Measurements from ENCODE around the gene FRMD4B. TPM values are rescaled to one million over a fixed set of nuclear protein-coding genes. Genes with fewer than 3 reads are reported as not detected.

FRMD4B gene
- total RNA-seq, 4 donors from 2014 or later = 34.9 to 70.0 (median 38.5) TPM

- TF ChIP-seq, protein P1, sequence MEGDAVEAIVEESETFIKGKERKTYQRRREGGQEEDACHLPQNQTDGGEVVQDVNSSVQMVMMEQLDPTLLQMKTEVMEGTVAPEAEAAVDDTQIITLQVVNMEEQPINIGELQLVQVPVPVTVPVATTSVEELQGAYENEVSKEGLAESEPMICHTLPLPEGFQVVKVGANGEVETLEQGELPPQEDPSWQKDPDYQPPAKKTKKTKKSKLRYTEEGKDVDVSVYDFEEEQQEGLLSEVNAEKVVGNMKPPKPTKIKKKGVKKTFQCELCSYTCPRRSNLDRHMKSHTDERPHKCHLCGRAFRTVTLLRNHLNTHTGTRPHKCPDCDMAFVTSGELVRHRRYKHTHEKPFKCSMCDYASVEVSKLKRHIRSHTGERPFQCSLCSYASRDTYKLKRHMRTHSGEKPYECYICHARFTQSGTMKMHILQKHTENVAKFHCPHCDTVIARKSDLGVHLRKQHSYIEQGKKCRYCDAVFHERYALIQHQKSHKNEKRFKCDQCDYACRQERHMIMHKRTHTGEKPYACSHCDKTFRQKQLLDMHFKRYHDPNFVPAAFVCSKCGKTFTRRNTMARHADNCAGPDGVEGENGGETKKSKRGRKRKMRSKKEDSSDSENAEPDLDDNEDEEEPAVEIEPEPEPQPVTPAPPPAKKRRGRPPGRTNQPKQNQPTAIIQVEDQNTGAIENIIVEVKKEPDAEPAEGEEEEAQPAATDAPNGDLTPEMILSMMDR (IDR thresholded peaks at IDR 0.05; ENCODE audit: low read depth) = no peak
Observed at GRCh38 chr3:69352305-69353087, 33.4 kb downstream of the FRMD4B start.

DNA sequence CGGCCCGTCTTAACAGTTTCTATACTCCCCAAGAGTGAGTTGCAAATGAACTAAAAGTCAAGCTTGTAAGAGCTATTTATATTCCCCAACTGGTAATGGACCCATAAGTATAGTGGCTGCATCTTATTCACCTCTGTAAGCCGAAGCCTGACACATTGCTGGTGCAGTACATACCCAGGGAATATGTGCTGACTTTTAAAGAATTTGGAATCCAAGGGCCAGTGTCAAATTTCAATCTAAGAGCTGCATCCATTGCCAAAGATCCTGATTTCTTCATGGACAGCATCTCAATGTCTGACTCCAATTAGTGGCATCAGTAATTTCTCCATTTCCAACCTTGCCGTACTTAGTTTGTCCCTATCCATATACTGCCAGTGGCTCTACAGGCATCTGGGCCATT lies 42.0 kb downstream of the FRMD4B start:
- TF ChIP-seq, protein P1 (IDR thresholded peaks at IDR 0.05; ENCODE audit: low read depth) = no peak

GRCh38 chr3:69342074-69342473 lies 43.8 kb downstream of the FRMD4B start:
- TF ChIP-seq, protein P1 (IDR thresholded peaks at IDR 0.05; ENCODE audit: low read depth) = no peak

DNA sequence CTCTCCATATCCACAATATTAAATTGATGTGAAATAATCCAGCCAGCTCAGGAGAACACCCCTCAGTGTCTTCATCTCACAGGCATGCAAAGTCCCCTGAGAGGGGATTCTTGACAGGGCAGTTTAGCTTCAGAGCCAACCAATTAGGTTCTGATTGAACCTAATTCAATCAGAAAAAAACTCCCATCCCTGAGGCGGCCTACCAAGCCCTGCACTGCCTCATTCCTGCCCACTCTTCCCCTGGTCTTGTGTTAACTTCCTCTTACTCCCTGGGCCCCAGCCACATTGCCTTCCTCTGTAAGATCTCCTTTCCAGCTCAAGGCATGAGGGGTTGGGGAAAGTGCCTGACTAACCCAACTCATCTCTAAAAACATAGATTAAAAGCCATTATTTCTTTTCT lies 46.1 kb downstream of the FRMD4B start:
- TF ChIP-seq, protein P1 (IDR thresholded peaks at IDR 0.05; ENCODE audit: low read depth) = no peak

- TF ChIP-seq, protein P1 (IDR thresholded peaks at IDR 0.05; ENCODE audit: low read depth) = no peak
Observed at GRCh38 chr3:69338911-69339310, 47.0 kb downstream of the FRMD4B start.

GRCh38 chr3:69332934-69333333 lies 53.0 kb downstream of the FRMD4B start:
- TF ChIP-seq, protein P1 (IDR thresholded peaks at IDR 0.05; ENCODE audit: low read depth) = no peak

DNA sequence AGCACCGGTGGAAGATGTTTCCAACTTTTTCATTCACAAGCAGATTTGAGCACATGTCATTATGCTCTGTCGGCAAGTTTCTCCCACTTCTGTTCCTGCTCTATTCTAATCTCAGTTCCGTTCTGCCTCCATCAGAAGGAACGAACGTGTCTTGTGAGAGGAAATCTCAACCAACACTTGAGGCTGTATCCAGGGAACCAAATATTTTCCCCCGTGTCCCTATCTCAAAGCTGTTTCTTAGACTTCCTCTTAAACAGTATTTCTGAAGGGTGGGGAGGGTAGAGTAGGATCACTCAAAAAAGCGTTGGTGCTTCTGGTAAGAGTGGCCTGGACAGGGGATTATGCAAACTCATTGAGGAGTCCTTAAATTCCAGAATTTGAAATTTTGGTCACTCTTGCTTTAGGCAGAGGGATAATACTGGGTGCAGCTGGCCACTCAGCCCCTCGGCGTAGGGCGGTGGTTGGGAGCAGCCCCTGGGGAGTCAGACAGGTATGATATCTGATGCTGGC lies 54.9 kb downstream of the FRMD4B start:
- TF ChIP-seq, protein P1 (IDR thresholded peaks at IDR 0.05; ENCODE audit: low read depth) = no peak

Data from subcutaneous adipose tissue (tissue), 4 donors.